HepG2 (cell line): ENCODE data around the gene OGFR. TPM values are rescaled to one million over a fixed set of nuclear protein-coding genes. Genes with fewer than 3 reads are reported as not detected.

Source experiments
- ATF3 ChIP-seq: sonication (generic); formaldehyde crosslinking; IDR thresholded peaks from 2 replicates; pipeline ENCODE4 v1.4.0; 2020; ENCODE audit warnings: missing genetic modification reagents
- BATF2 ChIP-seq: sonication (generic); formaldehyde crosslinking; IDR thresholded peaks from 2 replicates; pipeline ENCODE4 v1.8.0; 2022; ENCODE audit warnings: mild to moderate bottlenecking, missing genetic modification reagents, moderate library complexity
- BRCA1 ChIP-seq: sonication (generic); formaldehyde crosslinking; IDR thresholded peaks from 2 replicates; pipeline ENCODE4 v1.4.0; 2020; ENCODE audit warnings: missing genetic modification reagents
- DR1 ChIP-seq: sonication (generic); formaldehyde crosslinking; IDR thresholded peaks from 2 replicates; pipeline ENCODE4 v1.8.0; 2021; ENCODE audit warnings: mild to moderate bottlenecking, missing genetic modification reagents, inconsistent platforms
- GMEB2 ChIP-seq: IDR thresholded peaks from 2 replicates; pipeline ENCODE4 v1.6.1; 2016; ENCODE audit warnings: missing biosample characterization, missing genetic modification reagents, low read depth
- GZF1 ChIP-seq: sonication (generic); formaldehyde crosslinking; IDR thresholded peaks from 2 replicates; pipeline ENCODE4 v1.5.1; 2020; ENCODE audit warnings: mild to moderate bottlenecking, missing genetic modification reagents
- HIC2 ChIP-seq: sonication (generic); formaldehyde crosslinking; IDR thresholded peaks from 2 replicates; pipeline ENCODE4 v1.9.0; 2022; ENCODE audit warnings: low read depth, missing genetic modification reagents
- KMT2A ChIP-seq: sonication (generic); formaldehyde crosslinking; IDR thresholded peaks from 2 replicates; pipeline ENCODE4 v1.4.0; 2020; ENCODE audit warnings: missing genetic modification reagents
- LCORL ChIP-seq, 2 experiments: fragments of 450-650 bp in 1 of 2; sonication (generic) in 1 of 2; formaldehyde crosslinking in 1 of 2; IDR thresholded peaks; 2 replicates each; pipeline versions ENCODE4 v1.5.0 to v1.6.1; 2017 to 2020; ENCODE audit warnings: antibody characterized with exemption in 1 of 2, missing genetic modification reagents in 1 of 2
- MED1 ChIP-seq: sonication (generic); formaldehyde crosslinking; IDR thresholded peaks from 2 replicates; pipeline ENCODE4 v1.4.0; 2020; ENCODE audit warnings: missing genetic modification reagents
- NR2F1 ChIP-seq, 2 experiments: fragments of 450-650 bp in 1 of 2; formaldehyde crosslinking in 1 of 2; IDR thresholded peaks; 2 replicates each; pipeline versions ENCODE4 v1.5.0 to v1.6.1; 2016 to 2020; ENCODE audit warnings: mild to moderate bottlenecking in 1 of 2, missing compliant biosample characterization in 1 of 2, missing genetic modification reagents in 1 of 2, moderate library complexity in 1 of 2
- ZBTB1 ChIP-seq: sonication (generic); formaldehyde crosslinking; IDR thresholded peaks from 2 replicates; pipeline ENCODE4 v1.4.0; 2020; ENCODE audit warnings: missing genetic modification reagents, borderline replicate concordance
- ZHX2 ChIP-seq, 2 experiments: sonication (generic) in 1 of 2; formaldehyde crosslinking in 1 of 2; IDR thresholded peaks; 2 replicates each; pipeline versions ENCODE4 v1.6.1 to v1.9.0; 2014 to 2022; ENCODE audit warnings: antibody characterized with exemption in 1 of 2, borderline replicate concordance in 1 of 2, inconsistent platforms in 1 of 2, low read depth in 1 of 2, missing genetic modification reagents in 1 of 2
- ZNF260 ChIP-seq: sonication (generic); formaldehyde crosslinking; IDR thresholded peaks from 2 replicates; pipeline ENCODE4 v1.4.0; 2020; ENCODE audit warnings: missing genetic modification reagents, low read depth, mild to moderate bottlenecking, borderline replicate concordance
- polyA plus RNA-seq, 8 experiments: library from polyadenylated mRNA; depleted of rRNA in 3 of 8; stranded (reverse) in 7 of 8; unstranded in 1 of 8; fragments of >200 nt; fragmentation: Illumina TruSeq in 4 of 8; extraction: Trizol in 4 of 8; gene quantifications; 2 replicates each; pipeline versions ENCODE4 v1.2.1 to v1.2.3, GENCODE V29; 2011 to 2016; ENCODE audit warnings: low read depth in 4 of 8, missing spikeins in 1 of 8, mixed read lengths in 1 of 8; ENCODE audit not compliant: insufficient read depth in 1 of 8
- total RNA-seq, 5 experiments: library from RNA; depleted of rRNA; stranded (reverse); fragments of >200 nt; fragmentation: Illumina TruSeq; extraction: Trizol; gene quantifications; 2 replicates each; pipeline ENCODE4 v1.2.3, GENCODE V29; 2016; ENCODE audit warnings: low read depth in 1 of 5

OGFR gene
- total and polyA plus RNA-seq, 2 of the 13 experiments (the other 11 are each of a cell fraction or from before 2014, with no cell fraction given): 47.7 to 81.8 TPM

GRCh38 chr20:62806383-62807050, 1.9 kb downstream of the OGFR start (continued):
- no peak for TF ChIP-seq KMT2A (CRISPR knock-in tag)
- no peak for TF ChIP-seq ATF3 (CRISPR knock-in tag)
- TF ChIP-seq BATF2 (CRISPR knock-in tag): no peak
- no peak for TF ChIP-seq BRCA1
- no peak for TF ChIP-seq LCORL (IDR thresholded peaks at IDR 0.05)
- no peak; the same call in 1 of the 2 replicates for TF ChIP-seq LCORL (CRISPR knock-in tag; IDR thresholded peaks at IDR 0.05)
- TF ChIP-seq ZBTB1 (CRISPR knock-in tag): no peak
- TF ChIP-seq NR2F1 (CRISPR knock-in tag; IDR thresholded peaks at IDR 0.05): no peak
- TF ChIP-seq DR1 (CRISPR knock-in tag): no peak
- TF ChIP-seq GZF1: no peak
- no peak for TF ChIP-seq HIC2 (CRISPR knock-in tag)
- no peak for TF ChIP-seq ZNF260 (CRISPR knock-in tag)
- no peak for TF ChIP-seq GMEB2 (CRISPR knock-in tag)
- TF ChIP-seq MED1 (CRISPR knock-in tag): no peak
- TF ChIP-seq ZHX2 (IDR thresholded peaks at IDR 0.05; ENCODE audit: low read depth): no peak
- no peak for TF ChIP-seq ZHX2 (CRISPR knock-in tag; IDR thresholded peaks at IDR 0.05; ENCODE audit: borderline replicate concordance)
